ENCODE measurements around the gene PRMT7. TPM values are rescaled to one million over a fixed set of nuclear protein-coding genes. Genes with fewer than 3 reads are reported as not detected.

The PRMT7 gene
- total RNA-seq, 2 donors from 2014 or later, result 24.5 to 35.7 TPM

- TF ChIP-seq, protein P1, sequence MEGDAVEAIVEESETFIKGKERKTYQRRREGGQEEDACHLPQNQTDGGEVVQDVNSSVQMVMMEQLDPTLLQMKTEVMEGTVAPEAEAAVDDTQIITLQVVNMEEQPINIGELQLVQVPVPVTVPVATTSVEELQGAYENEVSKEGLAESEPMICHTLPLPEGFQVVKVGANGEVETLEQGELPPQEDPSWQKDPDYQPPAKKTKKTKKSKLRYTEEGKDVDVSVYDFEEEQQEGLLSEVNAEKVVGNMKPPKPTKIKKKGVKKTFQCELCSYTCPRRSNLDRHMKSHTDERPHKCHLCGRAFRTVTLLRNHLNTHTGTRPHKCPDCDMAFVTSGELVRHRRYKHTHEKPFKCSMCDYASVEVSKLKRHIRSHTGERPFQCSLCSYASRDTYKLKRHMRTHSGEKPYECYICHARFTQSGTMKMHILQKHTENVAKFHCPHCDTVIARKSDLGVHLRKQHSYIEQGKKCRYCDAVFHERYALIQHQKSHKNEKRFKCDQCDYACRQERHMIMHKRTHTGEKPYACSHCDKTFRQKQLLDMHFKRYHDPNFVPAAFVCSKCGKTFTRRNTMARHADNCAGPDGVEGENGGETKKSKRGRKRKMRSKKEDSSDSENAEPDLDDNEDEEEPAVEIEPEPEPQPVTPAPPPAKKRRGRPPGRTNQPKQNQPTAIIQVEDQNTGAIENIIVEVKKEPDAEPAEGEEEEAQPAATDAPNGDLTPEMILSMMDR (IDR thresholded peaks at IDR 0.05), result no peak
- DNase-seq (ENCODE audit: low spot score), result no peak
- Histone ChIP-seq H3K9me3 (no peaks in the 10 kb centered on the region), H3K4me1 (no peaks in the 10 kb centered on the region), H3K27me3 (no peaks in the 10 kb centered on the region), H3K36me3 (peaks cover 68% of the 10 kb centered on the region), H3K27ac (no peak overlapping the region), H3K4me3 (no peak overlapping the region)
Measured at GRCh38 chr16:68356249-68356918, 45.6 kb downstream of the PRMT7 start.

GRCh38 chr16:68356919-68357286 is 46.1 kb downstream of the PRMT7 start:
- Histone ChIP-seq H3K9me3 (no peaks in the 10 kb centered on the region), H3K4me3 (no peak overlapping the region), H3K4me1 (no peaks in the 10 kb centered on the region), H3K27ac (no peak overlapping the region), H3K36me3 (peaks cover 63% of the 10 kb centered on the region), H3K27me3 (no peaks in the 10 kb centered on the region)
- TF ChIP-seq, protein P1 (IDR thresholded peaks at IDR 0.05), result no peak
- no peak for DNase-seq (ENCODE audit: low spot score)

DNA sequence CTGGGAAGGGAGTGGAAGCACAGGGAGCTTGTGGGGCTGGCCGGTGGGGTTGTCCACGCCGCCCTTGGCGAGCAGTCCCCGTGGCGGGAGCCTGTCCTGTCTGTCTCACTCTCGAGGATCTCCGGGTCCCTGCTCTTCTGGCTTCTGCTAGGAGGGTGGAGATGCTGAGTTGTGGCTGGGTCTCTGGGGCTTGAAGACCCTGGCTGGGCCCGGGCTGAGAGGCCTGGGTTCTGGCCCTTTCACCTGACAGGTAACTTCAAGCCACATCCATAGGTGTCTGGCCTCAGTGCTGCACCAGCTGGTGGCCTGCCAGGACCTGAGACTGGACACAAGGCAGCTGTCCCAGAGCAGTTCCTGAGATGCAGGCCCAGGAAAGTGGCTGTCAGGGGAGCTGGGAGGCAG is 46.7 kb downstream of the PRMT7 start:
- Histone ChIP-seq H3K27ac (no peak overlapping the region), H3K27me3 (no peaks in the 10 kb centered on the region), H3K4me3 (no peak overlapping the region), H3K36me3 (peaks cover 57% of the 10 kb centered on the region), H3K4me1 (no peaks in the 10 kb centered on the region), H3K9me3 (no peaks in the 10 kb centered on the region)
- TF ChIP-seq, protein P1 (IDR thresholded peaks at IDR 0.05), result no peak
- no peak for DNase-seq (ENCODE audit: low spot score)

DNA sequence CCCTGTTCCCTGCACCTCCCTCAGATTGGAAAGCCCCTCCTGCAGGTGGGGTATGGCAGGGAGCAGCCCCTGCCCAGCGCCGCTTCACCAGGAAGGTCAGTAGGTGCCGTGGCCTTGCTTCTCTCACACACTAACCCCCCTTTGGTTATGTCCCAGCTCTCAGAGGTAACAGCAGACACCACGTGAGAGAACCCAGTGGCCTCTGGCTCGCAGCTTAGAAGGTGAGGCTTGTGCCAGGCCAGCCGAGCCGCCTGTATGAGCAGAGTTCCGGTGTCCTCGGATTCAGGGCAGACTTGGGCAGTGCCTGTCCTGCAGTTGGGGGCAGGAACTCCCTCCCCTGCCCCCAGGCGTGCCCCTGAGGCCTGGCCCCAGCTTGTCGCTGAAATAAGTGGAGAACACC is 47.1 kb downstream of the PRMT7 start:
- Histone ChIP-seq H3K4me1 (no peaks in the 10 kb centered on the region), H3K27me3 (no peaks in the 10 kb centered on the region), H3K36me3 (peaks cover 55% of the 10 kb centered on the region), H3K9me3 (no peaks in the 10 kb centered on the region), H3K4me3 (no peak overlapping the region), H3K27ac (no peak overlapping the region)
- DNase-seq (ENCODE audit: low spot score), result no peak
- TF ChIP-seq, protein P1 (IDR thresholded peaks at IDR 0.05), result no peak

- Histone ChIP-seq H3K36me3 (peaks cover 44% of the 10 kb centered on the region), H3K4me3 (no peak overlapping the region), H3K27me3 (no peaks in the 10 kb centered on the region), H3K9me3 (no peaks in the 10 kb centered on the region), H3K4me1 (no peaks in the 10 kb centered on the region), H3K27ac (no peak overlapping the region)
- no peak for DNase-seq (ENCODE audit: low spot score)
- TF ChIP-seq, protein P1 (IDR thresholded peaks at IDR 0.05), result no peak
Measured at GRCh38 chr16:68358951-68359350, 48.1 kb downstream of the PRMT7 start.
